GM19395 (cell line): ENCODE data around the gene GRM7.
"Not testable (repeated sequence)": the region's sequence is repeated elsewhere in the genome, so short reads cannot be mapped to it uniquely, and the experiment has no call there.

ENCODE experiments used
- ATAC-seq: cut with Tn5 transposase; IDR thresholded peaks from one replicate; pipeline ENCODE4 v1.9.1; 2021; ENCODE audit warnings: mild to moderate bottlenecking, moderate library complexity; ENCODE audit not compliant: unreplicated experiment

GRM7 gene

DNA sequence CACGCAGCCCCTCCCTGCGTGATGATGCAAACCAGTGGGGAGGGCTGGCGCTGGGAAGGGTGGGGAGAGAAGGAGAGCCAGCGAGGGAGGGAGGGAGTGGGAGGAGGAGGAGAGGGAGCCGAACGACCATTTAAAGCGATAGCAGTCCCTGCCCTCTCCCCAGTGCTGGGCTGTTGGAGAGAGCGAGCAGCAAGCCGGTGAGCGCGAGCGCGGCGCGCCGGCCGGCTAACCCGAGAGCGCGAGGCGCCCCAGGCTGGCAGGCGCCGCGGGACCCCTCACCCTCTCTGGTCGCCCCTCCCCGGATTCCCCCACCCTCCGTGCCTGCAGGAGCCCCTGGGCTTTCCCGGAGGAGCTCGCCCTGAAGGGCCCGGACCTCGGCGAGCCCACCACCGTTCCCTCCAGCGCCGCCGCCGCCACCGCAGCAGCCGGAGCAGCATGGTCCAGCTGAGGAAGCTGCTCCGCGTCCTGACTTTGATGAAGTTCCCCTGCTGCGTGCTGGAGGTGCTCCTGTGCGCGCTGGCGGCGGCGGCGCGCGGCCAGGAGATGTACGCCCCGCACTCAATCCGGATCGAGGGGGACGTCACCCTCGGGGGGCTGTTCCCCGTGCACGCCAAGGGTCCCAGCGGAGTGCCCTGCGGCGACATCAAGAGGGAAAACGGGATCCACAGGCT is at the start of gene GRM7:
Gene GRM7, plus strand, starts transcription at position 162 of the 671 bp plus-strand sequence.
- no peak for ATAC-seq

DNA sequence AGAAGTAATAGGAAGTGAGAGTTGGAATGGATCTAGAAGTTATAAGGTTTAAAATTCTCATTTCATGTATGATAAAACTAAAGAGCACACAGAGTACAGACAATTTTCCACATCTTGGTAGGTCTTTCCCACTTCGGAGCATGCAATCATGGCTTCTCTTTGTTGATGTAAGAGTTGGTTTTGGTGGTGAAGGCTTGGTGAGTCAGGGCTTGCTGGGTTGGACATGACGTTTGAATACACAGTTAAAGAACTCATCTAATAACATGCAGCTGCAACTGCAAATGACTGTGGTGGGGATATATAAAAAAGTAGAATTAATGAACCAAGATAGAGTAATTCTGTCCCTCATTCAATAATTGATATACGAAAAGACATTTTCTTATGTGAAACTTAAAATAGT is 39.5 kb upstream of the GRM7 start:
- no peak for ATAC-seq

DNA sequence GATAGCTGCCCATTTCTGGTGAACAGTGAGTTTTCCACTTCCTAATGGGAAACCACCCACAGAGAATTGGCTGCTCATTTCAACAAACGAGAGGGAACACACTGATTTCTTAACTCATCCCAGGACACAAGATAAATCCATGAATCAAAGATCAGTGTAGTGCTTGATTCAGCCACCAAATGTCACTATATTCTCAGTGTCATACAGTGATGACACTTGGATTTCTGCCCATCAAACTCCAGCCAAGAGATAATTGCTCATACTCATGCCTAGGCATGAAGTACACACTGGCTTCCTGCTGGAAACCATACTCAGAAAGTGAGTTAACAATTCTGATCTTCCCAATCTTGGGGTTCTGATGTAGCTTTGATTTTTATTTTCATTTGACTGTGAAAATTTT is 35.4 kb upstream of the GRM7 start:
- no peak for ATAC-seq

DNA sequence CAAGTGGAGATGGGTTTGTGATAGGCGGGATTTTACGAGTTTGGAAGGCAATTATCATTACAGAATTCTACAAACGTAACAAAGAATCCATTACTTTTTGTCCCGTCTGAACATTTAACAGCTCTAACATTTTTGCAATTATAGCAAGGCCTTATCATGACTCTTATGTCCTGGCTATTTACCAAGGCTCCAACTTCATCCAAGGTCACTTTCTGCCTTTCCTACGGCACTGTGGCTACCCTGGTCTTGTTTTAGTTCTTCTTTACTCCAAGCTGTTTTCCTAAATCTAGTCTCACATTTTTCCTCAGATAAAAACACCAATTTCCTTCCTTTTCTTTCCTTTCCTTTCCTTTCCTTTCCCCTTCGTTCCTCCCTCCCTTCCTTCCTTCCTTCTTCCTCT is 33.5 kb upstream of the GRM7 start:
- ATAC-seq: no peak

DNA sequence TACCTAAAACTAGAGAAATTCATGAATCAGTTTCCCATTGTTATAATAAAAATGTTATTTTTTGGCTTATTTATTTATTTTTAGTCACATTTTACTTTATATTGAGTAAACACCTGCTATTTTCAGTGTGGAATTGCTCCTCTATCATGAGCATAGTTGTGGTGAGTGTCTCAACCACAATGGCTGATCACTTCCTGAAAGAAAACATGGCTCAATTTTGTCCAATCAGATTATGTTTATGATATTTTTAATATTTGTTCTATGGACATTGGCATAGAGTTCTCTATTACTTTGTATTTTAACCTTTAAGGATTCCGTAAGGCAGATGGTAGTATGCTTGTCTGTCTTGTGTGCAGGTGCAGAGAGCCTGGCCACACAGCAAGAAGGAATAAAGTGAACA is 16.2 kb upstream of the GRM7 start:
- no peak for ATAC-seq

DNA sequence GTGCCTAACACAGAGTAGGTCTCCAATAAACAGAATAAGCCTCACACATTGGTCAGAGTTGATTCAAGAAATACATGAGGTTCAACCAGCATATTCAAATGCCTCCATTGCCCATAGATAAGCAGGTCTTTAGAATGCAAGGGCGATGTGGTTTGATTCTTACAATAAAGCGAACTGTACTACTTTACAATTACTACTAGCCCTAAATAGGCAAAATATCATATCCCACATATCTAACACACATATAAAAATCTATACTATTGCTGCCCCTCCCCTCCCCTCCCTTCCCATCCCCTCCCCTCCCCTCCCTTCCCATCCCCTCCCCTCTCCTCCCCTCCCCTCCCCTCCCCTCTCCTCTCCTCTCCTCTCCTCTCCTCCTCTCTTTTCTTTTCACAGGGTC is 6.7 kb upstream of the GRM7 start:
- no peak for ATAC-seq

DNA sequence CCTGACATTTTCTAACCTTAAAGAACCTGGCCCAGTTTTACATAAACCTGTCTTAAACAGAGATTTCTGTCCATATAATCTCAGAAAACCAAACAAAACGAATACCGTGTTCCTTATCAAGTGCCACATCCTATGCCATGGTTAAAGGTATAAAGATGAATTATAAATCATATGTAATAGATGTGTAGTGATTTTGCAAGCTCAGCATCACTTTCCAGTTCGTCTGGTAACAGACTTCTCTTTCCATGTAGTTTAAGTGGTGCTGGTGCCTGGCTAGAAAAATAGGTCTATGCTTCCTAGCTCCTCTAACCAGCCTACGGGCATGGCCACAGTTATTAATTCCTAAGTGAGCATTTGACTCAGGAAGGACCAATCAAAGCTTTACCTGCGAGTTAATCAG is 3.4 kb upstream of the GRM7 start:
- no peak for ATAC-seq

DNA sequence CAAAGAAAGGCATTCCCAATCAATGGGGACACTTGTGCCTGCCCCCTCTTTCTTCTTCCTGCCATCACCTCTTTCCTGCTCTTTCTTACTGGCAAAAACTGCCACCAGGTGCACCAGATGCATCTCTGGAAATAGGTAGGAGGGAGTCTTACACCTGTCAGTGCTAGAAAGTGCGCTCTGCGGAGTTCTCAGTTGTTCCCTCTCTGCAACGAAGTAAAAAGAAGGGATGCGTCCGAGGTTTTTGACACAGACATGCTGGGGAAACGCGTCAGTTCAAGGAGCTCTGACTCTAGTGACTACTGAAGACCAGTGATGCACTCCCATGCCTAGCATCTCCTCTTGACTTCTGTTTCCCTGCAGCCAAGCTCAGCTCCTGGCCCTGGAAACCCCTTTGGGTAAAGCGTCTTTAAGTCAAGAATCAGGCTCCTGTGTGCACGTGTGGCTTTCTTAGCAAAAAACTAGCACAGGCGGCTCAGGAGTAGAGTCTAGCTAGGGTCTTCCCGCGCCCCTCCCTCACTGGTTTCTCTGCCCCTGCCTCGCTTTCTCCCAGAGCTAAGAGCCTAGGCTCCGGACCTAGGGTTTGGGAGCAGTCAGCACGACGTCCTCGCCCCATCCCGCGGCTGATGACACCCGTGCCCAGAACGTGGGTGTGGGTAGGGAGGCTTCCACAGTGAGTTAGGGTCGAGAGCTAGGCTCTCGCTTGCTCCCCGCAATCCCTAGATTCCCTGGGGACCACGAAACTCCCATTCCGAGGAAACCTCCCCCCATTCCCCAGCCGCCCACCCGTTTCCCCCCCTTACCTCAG is 564 bp upstream of the GRM7 start:
- ATAC-seq: no peak

DNA sequence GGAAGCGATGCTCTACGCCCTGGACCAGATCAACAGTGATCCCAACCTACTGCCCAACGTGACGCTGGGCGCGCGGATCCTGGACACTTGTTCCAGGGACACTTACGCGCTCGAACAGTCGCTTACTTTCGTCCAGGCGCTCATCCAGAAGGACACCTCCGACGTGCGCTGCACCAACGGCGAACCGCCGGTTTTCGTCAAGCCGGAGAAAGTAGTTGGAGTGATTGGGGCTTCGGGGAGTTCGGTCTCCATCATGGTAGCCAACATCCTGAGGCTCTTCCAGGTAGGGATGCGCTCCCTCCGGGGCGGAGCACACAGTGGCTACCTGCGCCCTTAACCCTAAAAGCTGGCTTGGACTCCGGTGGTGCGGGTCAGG is 698 bp downstream of the GRM7 start:
- no peak for ATAC-seq

DNA sequence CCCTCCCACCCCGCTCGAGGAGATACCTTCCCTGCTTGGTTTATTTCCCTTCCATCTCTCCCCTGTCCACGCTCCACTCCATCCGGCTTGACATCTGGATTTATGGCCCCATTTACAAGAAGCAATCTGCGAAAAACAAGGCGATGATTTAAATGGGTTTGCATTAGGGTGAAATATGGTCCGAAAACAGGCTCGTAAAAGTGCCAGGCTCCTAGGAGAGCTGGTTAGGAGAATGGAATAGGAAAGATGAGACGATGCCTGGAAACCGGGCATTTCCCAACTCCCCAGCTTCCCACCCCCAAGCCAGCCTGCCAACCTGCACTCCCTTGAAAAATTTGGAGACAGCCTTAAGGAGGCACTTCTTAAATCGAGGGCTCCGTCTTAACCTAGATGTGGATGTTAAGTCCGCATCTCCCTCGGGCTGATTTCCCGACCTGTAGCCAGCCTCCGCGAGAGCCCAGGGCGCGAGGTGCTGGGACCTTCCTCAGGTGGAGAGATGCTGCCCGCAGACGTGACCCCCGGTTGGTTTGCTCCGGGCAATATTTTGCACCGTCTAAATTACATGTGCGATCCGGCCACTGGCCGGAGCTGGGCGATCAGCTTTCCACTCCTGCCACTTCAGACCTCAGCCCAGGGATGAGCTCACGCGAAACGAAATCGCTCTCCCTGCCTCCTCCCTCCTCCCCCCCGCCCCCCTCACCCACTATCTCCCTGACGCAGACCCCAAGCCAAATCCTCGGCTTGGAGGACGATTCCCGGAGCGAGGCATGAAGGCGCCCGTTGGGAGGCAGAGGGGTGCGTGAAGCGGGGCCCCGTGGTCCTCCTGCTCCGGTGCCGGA is 1.3 kb downstream of the GRM7 start:
- no peak for ATAC-seq

DNA sequence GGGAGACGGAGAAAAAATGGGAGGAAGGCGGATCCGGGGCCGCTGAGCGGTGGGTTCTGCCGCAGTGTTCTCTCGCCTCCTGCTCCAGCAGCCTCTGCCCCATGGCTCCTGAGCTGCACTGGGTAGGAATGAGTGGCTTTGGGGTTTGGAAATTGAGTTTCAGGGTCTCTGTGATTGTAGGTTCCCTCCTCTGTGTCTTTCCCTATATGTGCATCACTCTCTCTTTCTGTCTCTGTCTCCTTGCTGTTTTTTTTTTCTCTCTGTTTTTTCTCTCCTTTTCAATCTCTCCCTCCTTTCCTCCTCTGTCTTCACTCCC is 1.9 kb downstream of the GRM7 start:
- no peak for ATAC-seq

DNA sequence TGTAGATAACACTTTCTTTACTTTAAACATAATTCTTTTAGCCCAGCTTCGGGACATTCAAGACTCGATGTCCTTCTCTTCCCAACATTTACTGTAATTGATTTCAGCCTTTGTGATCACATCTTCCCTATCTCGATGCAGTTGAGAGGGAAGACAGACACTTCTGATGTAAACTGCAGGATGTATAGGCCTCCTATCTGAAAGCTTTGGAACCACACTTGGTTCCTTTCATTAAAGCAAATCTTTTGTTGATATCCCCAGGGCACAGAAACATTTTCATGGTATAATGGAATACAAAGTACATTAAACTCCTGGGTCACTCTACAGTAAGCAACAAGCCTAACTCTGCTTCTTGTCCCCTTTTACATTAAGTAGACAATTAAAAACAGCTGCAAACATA is 6.4 kb downstream of the GRM7 start:
- no peak for ATAC-seq

DNA sequence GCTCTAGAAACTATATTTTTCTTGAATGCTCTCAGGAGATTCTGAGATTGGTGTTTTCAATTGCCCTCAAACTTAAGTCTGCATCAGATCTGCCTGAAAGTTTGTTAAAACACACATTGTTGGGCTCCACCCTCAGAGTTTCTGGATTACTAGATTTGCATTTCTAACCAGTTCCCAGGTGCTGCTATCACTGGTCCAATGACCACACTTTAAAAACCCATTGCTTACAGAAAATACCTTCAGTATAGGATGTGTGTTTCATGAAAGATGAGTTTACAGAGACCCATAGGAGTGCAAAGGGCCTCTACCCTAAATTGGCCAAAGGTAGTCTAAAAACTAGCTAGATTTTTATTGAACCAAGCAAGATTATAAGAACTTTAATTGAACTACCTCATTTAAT is 17.8 kb downstream of the GRM7 start:
- ATAC-seq: no peak

DNA sequence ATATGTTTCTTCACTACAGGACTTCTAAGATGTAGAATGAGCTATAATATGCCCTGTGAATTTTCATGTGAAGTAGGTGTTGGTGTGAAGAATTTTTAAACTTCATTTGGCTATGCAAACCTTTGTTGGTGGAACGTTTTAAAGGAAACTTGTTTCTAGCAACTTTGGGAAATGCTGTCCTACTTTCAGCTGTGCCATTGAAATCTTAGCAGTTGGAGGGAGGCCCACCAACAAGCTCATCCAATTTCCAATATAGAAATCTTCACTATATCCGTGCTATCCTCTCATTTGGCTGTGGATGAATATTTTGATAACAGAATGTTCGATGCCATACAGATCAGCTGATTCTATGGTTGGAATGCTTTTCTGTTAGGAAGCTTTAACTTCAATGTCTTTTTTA is 51.3 kb downstream of the GRM7 start:
- no peak for ATAC-seq

DNA sequence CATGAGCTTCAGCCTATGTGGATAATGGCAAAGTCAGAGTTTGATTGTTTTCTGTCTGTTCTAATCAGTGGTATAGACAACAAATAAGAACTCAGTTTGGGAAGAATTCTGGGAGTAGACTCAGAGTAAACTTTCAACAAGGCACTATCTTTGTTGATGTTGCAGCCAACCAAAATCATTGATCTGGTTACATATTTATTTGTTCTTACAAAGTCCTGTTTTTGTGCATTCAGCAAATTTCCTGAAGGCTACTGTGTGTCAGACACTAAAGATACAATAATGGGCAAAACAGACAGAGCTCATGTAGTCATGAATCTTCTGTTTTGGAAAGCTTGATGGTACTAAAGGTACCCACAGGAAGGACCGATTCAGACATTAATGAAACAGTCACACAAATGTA is 55.0 kb downstream of the GRM7 start:
- no peak for ATAC-seq

DNA sequence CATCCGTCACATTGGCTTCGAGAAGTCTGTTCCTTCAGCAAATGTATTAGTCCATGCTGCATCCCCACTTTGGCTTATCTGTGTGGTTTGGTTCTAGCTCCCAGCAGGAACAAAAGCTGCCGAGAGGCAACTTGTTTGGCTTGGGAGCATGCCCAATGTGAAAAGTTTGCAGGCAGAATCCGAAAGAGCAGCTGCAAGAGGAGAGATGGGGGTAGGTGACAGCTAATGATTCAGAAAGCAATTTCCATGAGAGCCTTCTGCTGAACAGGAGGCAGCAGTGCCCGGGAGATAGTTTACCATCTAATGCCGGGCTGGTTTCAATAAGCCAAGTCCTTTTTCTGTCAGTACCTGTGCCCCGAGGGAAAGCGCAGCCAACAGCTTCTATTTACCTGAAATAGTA is 60.2 kb downstream of the GRM7 start:
- ATAC-seq: no peak

DNA sequence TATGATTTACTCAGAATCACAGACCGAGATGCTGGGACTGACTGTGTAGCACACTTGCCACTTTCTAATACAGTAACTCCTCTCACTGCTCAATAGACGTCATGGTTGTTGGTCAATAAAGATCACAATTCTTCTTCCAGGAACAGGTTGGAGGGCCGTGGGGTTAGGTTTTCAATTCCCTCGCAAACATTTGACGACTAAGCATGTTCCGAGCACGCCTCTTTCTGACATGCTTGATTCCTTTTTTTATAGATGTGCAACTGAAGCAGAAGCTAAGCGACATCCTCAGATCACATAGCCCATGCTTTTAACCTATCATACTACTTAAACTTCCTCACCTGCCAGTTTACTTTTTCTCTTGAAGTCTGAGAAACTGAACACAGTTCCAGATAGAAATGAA is 61.0 kb downstream of the GRM7 start:
- no peak for ATAC-seq

DNA sequence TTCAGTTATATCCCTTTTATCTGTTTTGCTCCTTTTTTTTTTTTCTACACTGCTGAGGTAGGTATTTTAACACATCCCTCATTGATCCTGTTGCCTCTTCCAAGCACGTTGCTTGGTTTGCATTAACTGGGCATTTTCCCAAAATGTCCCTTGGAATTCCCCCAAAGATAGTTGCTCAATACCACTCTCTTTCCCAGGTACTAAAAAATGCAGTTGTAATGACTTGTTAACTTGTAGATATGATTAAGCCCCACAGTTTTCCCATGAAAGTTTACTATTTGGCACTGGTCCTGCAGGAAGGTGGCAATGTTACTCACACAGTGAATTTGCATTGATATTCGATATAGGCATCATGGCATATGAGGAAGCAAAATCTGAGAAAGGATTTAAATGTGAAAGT is 67.1 kb downstream of the GRM7 start:
- no peak for ATAC-seq

DNA sequence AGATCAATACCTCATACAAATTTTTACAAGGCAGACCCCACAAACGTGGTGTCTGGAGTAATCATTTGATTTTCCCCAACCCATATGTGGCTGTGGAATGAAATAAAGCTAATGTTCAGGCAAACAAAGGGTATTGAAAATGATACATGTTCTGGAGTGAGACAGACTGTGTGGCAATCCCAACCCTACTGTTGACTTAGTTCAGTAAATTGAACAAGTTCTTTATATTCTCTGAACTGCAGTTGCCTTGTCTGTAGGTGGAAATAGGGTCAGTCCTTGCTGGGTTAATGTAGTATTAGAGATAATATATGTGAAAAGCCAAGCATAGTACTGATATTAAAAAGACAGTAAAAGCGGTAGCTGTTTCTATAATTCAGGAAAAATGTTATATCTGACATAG is 69.0 kb downstream of the GRM7 start:
- no peak for ATAC-seq

DNA sequence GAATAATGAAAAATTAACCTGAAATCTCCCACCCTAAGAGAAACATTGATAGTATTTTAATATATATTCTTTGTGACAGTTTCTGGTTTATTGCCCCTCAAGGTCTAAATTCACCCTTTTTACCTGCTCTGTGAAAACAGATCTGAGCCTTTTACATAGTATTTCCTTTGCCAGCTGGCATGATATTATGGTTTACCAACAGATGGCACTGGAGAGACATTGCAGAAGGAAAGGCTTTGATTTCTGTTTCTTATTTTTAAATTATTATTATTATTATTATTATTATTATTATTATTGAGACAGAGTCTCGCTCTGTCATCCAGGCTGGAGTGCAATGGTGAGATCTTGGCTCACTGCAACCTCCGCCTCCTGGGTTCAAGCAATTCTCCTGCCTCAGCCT is 74.5 kb downstream of the GRM7 start:
- ATAC-seq: not testable (repeated sequence)

DNA sequence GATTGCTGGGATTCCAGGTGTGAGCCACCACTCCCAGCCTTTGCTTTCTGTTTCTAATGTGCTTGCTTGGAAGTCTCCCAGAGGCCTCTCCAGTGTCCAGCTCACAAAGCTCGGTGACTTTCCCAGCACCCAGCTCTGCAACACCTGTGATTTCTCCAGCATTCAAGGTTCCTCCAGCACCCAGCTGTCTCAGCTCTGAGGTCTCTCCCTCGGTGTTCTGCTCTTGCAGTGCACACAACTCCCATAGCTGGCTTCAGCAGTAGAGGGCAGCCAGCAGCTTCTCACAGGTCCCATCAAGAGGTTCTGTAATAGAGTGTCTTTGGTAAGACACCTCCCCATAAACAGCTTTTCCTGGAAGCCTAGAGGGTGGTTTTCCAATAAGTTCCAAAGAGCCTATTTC is 75.1 kb downstream of the GRM7 start:
- ATAC-seq: no peak

DNA sequence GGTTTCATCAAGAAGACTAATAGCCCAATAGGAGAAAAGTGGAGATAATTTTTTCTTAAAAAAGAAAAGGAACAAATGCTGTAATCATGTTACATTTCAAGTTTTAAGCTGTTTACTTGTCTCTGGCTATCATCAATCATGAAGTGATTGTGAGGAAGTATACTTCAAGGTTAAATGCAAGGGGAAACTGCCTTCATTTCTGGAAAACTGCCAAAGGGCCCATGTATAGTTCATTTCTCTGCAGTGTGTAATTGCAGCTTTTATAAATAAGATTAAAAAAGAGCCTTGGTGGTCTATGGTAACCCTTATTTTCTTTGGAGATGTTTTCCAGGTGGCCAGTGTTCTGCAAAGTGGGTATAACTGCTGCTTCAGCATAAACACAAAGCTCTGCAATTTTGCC is 101.9 kb downstream of the GRM7 start:
- ATAC-seq: no peak
